Activated CD8-positive, alpha-beta memory T cell treated with anti-CD3 and anti-CD28 coated beads for 36 hours (primary cell): ENCODE results near the gene UMODL1. TPM values are rescaled to one million over a fixed set of nuclear protein-coding genes. Genes with fewer than 3 reads are reported as not detected.

Experiments
- CTCF ChIA-PET: fragments of 350-600 bp; sonication (Branson Sonifier 250); formaldehyde crosslinking; loops from one replicate; lab custom pipeline; 2021; ENCODE audit warnings: antibody characterized with exemption; lab: Charles Lee
- POLR2A ChIA-PET: fragments of 350-600 bp; sonication (Branson Sonifier 250); formaldehyde crosslinking; loops from one replicate; lab custom pipeline; 2021; ENCODE audit warnings: antibody characterized with exemption; lab: Charles Lee
- total RNA-seq, 2 experiments: library from RNA; stranded (reverse); gene quantifications; one replicate each; pipeline ENCODE4 v1.2.3, GENCODE V29; 2021

The UMODL1 gene
- total RNA-seq, 2 experiments from 2014 or later = not detected

GRCh38 chr21:42089093-42089631 is 18.0 kb downstream of the UMODL1 start:
- ChIA-PET POLR2A (no interaction called here), CTCF (no interaction called here)

GRCh38 chr21:42089665-42090310 is 18.7 kb downstream of the UMODL1 start:
- ChIA-PET POLR2A (no interaction called here), CTCF (no interaction called here)

- POLR2A ChIA-PET = no interaction called here
These were observed 20.9 kb downstream of the UMODL1 start for GRCh38 chr21:42091899-42092508.

GRCh38 chr21:42092771-42093170 is 21.7 kb downstream of the UMODL1 start:
- POLR2A ChIA-PET = no interaction called here
- CTCF ChIA-PET = interaction anchor here (1.2 to 2.0 kb wide), 2 partner anchors 13 to 24 kb away, joined by 4 to 5 read pairs; no protein-coding TSS in a partner anchor

More at GRCh38 chr21:42091899-42092508, 20.9 kb downstream of the UMODL1 start:
- CTCF ChIA-PET = interaction anchor here (1.2 to 2.0 kb wide), 2 partner anchors 14 to 25 kb away, joined by 4 to 5 read pairs; no protein-coding TSS in a partner anchor

- POLR2A ChIA-PET = no interaction called here
- CTCF ChIA-PET = interaction anchor here (1.2 to 2.0 kb wide), 2 partner anchors 13 to 24 kb away, joined by 4 to 5 read pairs; no protein-coding TSS in a partner anchor
These were observed 22.1 kb downstream of the UMODL1 start for GRCh38 chr21:42093186-42093585.

- POLR2A ChIA-PET = no interaction called here
- CTCF ChIA-PET = interaction anchor here (1.0 kb wide), 1 partner anchor 14 kb away, joined by 3 read pairs; no protein-coding TSS in a partner anchor
These were observed 22.9 kb downstream of the UMODL1 start for GRCh38 chr21:42093991-42094421.

GRCh38 chr21:42094811-42095210 is 23.7 kb downstream of the UMODL1 start:
- POLR2A ChIA-PET = no interaction called here
- CTCF ChIA-PET = interaction anchor here (1.0 kb wide), 1 partner anchor 13 kb away, joined by 3 read pairs; no protein-coding TSS in a partner anchor

- ChIA-PET POLR2A (no interaction called here), CTCF (no interaction called here)
These were observed 24.5 kb downstream of the UMODL1 start for GRCh38 chr21:42095581-42095980.

- CTCF ChIA-PET = no interaction called here
- POLR2A ChIA-PET = no interaction called here
These were observed 25.4 kb downstream of the UMODL1 start for GRCh38 chr21:42096566-42096965.

GRCh38 chr21:42097274-42097673 is 26.2 kb downstream of the UMODL1 start:
- POLR2A ChIA-PET = no interaction called here
- CTCF ChIA-PET = no interaction called here

- CTCF ChIA-PET = no interaction called here
- POLR2A ChIA-PET = no interaction called here
These were observed 26.8 kb downstream of the UMODL1 start for GRCh38 chr21:42097860-42098454.

GRCh38 chr21:42098957-42099505 is 27.9 kb downstream of the UMODL1 start:
- ChIA-PET POLR2A (no interaction called here), CTCF (no interaction called here)

GRCh38 chr21:42101246-42101645 is 30.1 kb downstream of the UMODL1 start:
- ChIA-PET CTCF (no interaction called here), POLR2A (no interaction called here)

GRCh38 chr21:42102076-42102475 is 31.0 kb downstream of the UMODL1 start:
- ChIA-PET CTCF (no interaction called here), POLR2A (no interaction called here)

- CTCF ChIA-PET = no interaction called here
- POLR2A ChIA-PET = no interaction called here
These were observed 31.4 kb downstream of the UMODL1 start for GRCh38 chr21:42102526-42102925.

GRCh38 chr21:42102991-42103390 is 31.9 kb downstream of the UMODL1 start:
- ChIA-PET POLR2A (no interaction called here), CTCF (interaction anchor here (1.3 kb wide), 1 partner anchor 14 kb away, joined by 3 read pairs; no protein-coding TSS in a partner anchor)

- POLR2A ChIA-PET = no interaction called here
- CTCF ChIA-PET = interaction anchor here (1.3 kb wide), 1 partner anchor 13 kb away, joined by 3 read pairs; no protein-coding TSS in a partner anchor
These were observed 32.7 kb downstream of the UMODL1 start for GRCh38 chr21:42103843-42104242.

- CTCF ChIA-PET = interaction anchor here (0.8 to 1.9 kb wide), 2 partner anchors 13 to 289 kb away, joined by 4 to 5 read pairs; no protein-coding TSS in a partner anchor
- POLR2A ChIA-PET = no interaction called here
These were observed 34.6 kb downstream of the UMODL1 start for GRCh38 chr21:42105476-42106315.

GRCh38 chr21:42106425-42106824 is 35.3 kb downstream of the UMODL1 start:
- CTCF ChIA-PET = interaction anchor here (0.8 to 2.4 kb wide), 3 partner anchors 11 to 290 kb away, joined by 4 to 21 read pairs (median 5); no protein-coding TSS in a partner anchor
- POLR2A ChIA-PET = no interaction called here
